8988T (cell line): Measurements from ENCODE around the gene ACSS3.
"Not testable (repeated sequence)": the region's sequence is repeated elsewhere in the genome, so short reads cannot be mapped to it uniquely, and the experiment has no call there.

Source experiments
- DNase-seq: peaks from one replicate; pipeline ENCODE4 v3.0.0; 2011

Gene ACSS3, protein sequence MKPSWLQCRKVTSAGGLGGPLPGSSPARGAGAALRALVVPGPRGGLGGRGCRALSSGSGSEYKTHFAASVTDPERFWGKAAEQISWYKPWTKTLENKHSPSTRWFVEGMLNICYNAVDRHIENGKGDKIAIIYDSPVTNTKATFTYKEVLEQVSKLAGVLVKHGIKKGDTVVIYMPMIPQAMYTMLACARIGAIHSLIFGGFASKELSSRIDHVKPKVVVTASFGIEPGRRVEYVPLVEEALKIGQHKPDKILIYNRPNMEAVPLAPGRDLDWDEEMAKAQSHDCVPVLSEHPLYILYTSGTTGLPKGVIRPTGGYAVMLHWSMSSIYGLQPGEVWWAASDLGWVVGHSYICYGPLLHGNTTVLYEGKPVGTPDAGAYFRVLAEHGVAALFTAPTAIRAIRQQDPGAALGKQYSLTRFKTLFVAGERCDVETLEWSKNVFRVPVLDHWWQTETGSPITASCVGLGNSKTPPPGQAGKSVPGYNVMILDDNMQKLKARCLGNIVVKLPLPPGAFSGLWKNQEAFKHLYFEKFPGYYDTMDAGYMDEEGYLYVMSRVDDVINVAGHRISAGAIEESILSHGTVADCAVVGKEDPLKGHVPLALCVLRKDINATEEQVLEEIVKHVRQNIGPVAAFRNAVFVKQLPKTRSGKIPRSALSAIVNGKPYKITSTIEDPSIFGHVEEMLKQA

DNA sequence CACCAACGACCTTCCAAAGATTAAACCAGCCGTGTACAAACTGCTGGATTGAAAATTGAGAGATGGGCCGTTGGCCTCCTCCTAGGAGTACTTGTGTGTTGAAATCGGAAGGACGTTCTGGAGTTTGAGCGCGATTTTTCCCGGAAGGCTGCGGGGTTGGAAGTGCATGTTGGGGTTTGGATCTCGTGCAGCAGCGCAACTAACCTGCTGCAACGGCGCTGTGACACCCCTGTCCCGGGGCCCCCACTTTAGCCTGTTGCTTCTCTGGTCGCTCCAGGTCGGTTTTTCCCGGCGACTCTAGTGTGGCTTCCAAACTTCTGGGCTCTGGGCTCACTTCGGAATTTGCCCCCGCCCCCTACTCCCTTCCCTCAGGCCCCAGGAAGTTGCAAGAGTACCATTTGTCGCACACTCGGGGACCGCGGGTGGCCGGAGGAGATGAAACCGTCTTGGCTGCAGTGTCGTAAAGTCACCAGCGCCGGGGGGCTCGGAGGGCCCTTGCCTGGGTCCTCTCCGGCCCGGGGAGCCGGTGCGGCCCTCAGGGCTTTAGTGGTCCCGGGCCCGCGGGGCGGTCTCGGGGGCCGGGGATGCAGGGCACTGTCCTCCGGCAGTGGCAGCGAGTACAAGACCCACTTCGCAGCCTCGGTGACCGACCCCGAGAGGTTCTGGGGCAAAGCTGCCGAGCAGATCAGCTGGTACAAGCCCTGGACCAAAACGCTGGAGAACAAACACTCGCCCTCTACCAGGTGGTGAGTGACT is at the start of gene ACSS3:
TSS of gene ACSS3 (plus strand) at position 394 of the 756 bp plus-strand sequence. CDS start at position 436, 42 bp downstream.
- DNase-seq, result no peak

DNA sequence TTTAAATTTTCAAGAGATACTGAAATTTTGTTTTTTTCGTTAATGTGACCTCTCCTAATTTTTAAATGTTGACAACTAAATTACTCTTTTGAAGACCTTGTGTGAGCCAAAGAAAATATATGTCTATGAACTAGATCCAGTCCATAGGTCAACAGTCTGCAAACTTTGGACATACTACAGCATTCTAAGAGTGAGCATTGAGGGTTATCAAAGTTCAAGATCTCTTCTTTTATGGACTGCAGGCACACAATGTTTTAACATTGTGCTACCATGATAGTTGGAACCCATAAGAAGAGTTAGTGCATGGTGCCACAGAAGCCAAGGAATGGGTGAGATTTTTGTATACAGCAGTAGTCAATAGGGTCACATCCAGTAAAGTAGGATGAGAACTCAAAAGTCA is 43.0 kb upstream of the ACSS3 start:
- no peak for DNase-seq

DNA sequence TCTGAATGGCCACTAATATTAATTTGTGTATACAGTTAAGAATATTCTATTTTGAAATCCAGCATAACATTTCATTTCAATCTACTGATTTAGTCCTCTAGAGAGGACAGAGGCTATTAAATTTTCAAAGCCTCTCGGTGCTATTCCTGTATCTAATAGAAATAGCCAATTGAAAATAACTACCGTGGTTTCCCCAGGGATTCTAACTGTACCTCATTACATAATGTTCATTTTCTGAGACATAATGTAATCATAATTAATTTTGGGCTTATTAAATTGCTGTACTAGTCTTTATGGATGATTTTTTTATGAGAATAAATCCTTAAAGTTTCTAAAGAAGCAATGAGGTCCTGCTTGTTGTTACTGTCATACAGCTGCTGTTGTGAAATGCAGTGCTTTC is 38.6 kb upstream of the ACSS3 start:
- no peak for DNase-seq

DNA sequence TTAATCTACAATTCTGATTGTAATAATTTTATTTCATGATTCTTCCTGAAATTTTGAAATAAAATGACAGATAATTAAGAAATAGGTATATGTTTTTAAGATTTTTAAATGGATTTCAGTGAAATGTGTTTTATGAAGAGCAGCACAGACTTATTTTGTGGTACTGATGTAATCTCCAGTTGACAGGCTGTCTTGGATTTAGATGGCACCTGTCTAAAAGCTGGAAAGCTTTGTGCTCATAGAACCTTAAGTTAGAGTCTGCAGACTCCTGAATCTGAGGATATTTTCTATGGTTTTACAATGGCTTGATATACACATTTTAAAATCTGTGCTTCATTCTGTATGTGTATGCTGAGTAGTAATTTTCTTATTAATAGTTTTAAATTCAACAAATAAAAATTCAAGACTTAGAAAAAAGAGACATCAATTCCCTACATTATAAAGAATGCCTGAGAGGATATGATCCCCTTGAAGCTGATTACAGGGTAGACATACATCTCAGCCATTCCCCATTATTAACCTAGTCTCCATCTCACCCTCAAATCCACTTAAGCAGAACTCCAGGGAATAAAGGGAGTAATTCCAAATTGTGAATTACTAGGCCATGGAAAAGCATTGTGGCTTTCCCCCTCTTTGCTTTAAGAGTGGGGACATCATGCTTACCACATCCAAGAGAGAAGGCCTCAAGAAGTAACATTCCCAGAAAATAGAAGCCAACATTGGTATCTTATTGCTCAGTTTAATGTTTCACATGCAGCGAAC is 33.7 kb upstream of the ACSS3 start:
- DNase-seq, result no peak

DNA sequence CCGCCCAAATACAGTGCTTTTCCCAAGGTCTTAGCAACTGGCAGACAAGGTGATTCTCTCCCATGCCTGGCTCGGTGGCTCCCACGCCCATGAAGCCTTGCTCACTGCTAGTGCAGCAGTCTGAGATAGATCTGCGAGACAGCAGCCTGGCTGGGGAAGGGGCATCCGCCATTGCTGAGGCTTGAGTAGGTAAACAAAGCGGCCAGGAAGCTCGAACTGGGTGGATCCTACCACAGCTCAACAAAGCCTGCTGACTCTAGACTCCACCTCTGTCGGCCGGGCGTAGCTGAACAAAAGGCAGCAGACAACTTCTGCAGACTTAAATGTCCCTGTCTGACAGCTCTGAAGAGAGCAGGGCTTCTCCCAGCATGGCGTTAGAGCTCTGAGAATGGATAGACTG is 12.9 kb upstream of the ACSS3 start:
- DNase-seq, result not testable (repeated sequence)

DNA sequence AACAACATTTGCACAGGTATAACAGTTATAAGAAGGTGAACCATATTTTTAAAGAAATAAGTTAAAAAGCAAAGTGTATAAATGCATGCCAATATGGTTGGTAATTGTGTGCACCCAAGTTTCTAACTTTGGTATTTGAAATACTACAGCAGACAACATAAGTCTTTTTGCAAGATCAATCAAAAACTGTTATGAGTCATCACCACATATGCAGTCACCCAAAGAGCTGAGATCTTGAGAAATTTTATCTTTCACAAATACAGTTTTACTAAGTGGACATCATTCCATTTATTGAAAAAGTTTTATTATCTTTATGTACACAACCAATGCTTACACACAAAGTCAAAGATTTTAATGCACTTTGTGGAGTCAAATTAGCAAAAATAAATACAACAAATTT is 7.0 kb upstream of the ACSS3 start:
- DNase-seq, result no peak

DNA sequence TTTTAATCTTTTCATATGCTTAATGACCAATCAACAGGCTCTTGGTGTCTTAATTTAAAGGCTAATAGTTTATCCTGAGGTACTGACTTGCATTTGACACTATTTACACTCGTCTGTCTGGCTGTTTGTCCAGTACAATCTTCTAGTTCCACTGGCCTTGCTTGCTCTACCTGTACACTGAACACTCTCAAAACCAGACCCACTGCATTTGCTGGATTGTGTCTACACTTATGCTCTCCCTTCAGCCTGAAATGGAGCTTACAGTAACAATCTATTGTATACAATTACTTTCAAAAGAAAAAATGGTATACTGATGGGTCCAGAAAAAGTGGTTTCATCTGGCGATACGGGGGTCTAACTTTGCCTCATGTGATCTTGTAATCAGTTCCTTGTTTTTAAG is 2.3 kb upstream of the ACSS3 start:
- no peak for DNase-seq

DNA sequence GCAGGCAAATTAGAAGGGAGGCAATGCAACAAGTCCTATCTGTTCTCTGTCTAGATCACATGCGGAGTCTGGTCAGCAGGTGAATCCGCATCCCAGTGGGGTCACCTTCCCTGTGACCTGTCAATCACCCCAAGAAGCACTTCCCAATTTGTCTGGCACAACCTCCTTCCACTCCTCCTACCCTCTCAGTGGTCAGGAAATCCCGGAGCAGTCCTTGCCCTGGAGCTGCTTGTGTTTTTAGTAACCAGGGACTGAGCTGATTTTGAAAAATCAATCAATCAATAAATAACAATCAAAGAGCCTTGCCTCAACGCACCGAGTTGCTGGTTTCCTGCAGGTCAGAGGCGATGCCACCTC is 572 bp upstream of the ACSS3 start:
- DNase-seq, result no peak

DNA sequence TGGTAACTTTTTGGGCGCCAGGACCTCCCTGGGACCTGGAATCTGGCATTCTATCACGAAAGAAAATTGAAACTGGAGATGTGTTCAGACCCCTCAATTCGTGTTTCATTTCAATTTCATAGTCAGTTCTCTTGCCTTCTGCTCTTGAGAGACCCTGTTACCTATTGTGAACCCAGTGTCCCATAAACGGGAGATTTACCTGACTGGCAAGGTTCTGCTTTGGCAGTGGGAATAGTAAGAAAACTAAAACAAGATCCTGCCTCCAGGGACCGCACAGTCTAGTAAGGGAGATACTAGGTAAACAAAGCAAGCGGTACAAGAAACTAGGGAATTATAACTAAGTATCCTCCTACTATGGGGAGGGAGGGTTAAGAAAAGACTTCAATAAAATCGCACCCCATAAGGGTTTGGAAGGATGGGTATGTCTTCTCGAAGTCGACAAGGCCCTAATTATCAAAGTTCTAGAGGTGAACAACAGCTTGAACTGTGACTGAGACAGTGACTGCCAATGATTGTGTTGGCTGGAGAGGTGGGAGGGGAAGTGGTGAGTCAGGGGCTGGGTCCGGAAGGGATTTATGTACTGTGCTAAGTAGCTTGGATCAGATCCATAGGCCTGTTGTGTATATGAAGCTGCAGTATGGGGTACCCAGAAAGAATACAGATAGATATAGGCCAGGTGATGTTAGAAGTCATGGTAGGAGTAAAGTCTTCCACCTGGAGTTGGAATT is 754 bp downstream of the ACSS3 start:
- DNase-seq, result no peak

DNA sequence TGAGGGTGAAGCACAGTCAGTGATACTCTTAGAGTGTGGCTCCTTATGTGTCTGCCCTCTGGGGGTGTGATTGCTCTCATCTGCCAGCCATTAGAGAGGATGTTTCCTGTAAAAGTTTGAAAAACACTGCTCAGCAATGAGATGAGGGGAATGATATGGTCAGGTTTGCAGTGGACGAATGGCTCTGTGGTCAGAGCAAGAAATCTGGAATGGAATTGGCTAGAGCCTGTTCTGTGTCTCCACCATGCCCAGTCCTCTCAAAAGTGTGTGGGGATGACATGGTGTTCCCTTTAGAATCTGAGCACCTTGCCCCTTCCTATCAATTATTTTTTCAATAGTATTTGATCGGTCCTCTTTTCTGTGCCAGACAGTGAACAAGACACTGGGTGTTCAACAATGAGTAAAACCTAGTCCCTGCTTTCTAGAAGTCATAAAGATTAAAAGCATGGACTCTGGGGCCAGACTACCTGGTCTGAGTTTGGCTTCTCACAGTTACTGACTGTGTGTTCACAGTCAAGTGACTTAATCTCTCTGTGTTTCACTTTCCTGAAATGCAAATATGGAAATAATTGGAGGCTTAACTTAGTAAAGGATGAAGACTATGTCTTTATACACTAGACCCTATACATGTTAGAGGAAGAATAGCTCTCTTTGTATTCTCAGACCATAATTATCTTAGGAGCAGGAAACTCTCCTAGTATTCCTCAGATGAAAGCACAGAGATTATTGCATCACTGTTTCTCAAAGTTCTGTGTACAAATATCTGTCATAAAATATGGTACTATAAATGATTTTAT is 1.6 kb downstream of the ACSS3 start:
- DNase-seq, result no peak

DNA sequence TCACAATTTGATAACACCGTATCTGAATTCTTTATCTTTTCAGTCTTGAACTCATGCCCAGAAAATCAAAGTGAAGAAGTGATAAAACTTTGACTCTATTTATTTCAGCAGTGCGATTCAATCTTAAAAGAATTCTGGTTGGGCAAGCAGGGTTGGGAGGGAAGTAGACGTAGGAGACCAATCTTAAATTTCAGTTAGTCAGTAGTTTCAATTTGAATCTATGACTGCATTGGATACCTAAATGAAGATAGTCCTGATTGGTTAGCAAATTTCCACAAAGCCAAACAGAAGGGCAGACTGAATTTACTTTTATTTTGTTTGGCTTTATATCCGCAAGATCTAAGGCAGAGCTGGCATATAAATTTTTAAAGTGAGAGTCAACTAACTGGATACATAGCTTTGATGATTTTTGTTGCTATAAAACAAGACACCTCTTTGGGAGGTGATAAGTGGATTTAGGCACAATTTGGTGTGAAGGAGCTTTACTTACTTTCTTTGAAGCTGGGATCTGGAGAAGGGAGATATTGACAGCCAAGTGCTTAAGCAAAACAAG is 2.6 kb downstream of the ACSS3 start:
- DNase-seq, result no peak

DNA sequence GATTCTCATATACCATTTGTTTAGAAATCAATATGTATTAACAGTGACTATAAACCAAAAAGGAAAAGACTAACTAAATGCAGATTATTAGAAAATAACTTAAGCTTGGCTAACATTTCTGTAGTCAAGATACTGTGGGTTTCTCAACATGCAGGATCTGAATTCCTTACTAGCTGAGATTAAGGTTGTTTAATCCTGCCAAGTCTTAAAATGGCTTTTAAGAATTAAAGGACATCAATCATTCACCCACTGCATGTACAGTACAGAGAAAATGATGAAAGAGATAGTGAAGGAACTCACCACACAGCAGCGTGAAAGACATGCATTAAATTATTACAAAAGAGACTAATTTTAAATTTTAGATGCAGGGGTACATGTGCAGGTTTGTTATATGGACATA is 3.8 kb downstream of the ACSS3 start:
- DNase-seq, result no peak

DNA sequence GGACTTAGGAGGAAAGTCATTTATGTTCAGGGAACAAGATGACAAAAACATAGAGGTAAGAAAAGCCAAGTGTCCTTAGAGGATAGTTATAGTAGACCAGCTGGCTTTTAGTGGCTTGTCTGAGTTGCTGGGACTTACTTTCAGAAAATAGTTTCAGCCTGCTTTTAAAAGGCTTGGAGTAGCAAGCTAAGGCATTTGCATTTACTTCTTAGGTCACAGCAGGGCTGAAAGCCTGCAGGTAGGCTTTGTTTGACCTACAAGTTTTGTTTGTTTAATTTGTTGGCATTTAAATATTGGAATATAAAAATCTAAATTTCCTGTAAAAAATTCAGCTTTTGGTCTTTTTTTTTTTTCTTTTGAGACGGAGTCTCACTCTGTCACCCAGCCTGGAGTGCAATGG is 5.1 kb downstream of the ACSS3 start:
- DNase-seq, result no peak

DNA sequence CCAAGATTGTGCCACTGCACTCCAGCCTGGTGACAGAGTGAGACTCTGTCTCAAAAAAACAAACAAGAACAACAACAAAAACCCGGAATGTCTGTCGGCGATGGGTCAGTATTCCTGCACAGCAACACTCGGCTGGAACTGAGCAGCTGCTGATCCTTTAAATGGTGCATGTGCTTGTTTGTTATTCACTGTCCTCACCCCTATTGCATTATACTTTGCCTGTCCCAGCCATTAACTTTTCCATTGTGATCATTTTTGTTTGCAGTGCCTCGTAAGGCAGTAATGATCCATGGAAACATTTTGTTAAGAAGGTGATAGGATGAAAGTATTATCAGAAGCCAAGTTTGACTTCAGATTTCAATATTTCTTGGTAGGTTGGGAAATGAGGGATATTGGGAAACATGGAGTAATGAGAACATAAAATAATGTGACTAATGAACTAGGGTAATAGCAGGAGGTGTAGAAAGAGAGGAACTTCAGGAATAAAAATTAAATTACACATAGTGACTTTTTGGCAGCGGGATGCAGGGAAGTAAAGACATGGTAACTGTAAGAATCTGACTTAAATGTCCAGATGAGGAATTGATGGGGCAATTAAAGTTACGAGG is 6.1 kb downstream of the ACSS3 start:
- DNase-seq, result no peak

DNA sequence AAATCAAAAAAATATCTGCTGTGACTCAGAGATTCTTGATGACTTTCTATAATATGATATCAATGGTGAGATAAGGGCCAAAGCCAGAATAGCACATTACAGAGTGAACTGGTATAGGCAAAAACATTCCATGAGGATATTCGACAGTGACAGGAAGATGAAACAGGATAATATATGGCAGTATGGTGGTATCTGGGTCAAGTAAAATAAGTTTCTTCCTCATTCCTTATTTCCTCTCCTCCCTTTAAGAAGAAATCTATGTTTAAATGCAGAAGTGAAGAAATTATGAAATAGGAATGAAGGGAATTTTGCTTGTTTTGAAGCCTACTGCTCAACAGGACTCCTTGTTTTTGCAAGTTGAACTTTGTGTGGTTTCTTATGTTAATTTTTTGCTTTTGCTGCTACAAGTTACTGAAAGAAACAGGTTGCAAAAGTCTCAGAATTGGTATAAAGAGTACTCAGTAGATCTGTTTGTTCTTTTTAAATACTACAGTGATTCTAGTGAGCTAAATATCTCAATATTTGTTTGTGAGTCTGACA is 7.0 kb downstream of the ACSS3 start:
- DNase-seq, result no peak

DNA sequence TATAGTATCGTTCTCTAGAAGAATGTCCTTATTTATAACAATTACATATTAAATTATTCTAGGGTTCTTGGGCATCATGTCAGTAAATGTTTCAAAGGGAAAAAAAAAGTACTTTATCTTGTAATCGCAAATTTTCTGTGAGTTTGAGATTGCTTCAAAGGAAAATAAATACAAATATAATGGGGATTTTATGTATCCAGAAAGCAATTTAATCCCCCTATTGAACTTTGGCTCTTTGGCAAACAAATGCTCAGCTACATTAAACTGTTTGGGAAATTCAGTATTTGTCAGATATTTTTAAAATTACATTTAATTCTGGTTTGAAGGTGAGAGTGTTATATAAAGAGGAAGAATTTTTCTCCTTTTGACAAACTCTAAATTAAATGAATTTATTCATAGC is 8.0 kb downstream of the ACSS3 start:
- no peak for DNase-seq

DNA sequence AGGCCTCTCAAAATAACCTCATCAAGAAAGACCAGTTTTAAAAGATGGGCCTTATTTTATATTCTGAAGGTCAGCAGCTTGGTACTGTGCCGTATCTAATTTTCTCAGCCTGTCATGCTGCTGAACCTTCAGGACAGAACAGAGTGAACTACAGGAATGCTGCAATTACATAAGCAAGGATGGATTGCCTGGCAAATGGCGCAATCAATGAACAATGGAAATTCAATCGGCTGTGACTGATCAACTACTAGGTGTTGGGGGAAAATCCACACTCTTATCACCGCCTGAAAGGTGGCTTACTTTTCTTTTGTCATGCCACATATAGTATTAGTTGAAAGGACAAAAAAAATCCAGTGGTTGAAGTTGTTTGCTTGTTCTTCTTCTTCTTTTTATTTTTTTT is 8.5 kb downstream of the ACSS3 start:
- DNase-seq, result no peak

DNA sequence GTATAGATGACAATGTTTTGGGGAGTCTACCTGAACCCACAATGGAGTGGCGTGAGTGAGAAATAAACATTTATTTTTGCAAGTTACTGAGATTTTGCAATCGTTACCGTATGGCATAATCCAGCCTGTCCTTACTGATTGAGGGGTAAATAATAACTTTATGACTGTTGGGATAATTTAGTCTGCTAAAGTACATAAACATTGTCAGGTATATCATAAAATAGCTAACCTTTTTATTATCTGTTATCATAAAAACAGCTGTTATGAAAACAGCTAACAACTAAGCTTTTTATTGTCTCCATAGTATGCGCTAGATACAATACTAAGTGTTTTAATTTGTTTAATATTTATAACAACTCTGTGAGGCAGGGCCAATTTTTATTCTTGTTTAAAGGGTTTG is 10.3 kb downstream of the ACSS3 start:
- no peak for DNase-seq

DNA sequence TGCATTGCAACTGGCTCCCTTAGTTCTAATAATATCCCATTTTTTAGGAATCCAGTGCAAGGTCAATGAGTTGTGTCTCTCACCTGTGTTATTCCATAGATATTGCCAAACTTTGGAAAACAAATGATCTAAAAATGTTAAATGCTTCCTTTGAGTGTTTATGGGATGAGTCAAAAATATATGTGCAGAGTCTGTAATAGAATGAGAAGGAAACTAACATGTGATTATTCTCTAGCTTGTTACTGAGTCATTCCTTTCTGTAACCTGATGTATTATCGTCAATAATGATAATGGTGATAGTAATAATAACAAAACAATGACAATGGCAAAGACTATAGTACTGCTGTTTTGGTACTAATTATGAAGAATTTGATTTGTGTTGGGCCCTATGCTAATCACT is 11.5 kb downstream of the ACSS3 start:
- DNase-seq, result no peak

DNA sequence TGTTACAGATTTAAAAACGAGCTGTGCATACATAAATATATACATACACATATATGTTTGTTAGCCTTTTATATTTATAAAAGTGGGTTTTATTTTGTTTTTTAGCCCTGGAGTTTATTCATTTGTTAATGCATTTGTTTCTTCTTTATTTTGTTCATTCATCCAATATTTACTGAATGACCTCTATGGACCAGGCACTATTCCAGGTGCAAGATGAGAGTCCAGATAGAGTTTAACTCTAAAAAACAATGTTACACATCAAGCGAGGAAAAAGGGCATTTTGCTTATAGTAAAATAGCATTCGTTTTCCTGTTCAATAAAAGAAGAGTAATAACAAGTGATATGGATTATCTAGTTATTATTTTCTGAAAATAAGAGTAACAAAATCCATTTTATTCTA is 14.2 kb downstream of the ACSS3 start:
- DNase-seq, result no peak
